Measurements from ENCODE around the gene CRAMP1.

Gene CRAMP1

DNA sequence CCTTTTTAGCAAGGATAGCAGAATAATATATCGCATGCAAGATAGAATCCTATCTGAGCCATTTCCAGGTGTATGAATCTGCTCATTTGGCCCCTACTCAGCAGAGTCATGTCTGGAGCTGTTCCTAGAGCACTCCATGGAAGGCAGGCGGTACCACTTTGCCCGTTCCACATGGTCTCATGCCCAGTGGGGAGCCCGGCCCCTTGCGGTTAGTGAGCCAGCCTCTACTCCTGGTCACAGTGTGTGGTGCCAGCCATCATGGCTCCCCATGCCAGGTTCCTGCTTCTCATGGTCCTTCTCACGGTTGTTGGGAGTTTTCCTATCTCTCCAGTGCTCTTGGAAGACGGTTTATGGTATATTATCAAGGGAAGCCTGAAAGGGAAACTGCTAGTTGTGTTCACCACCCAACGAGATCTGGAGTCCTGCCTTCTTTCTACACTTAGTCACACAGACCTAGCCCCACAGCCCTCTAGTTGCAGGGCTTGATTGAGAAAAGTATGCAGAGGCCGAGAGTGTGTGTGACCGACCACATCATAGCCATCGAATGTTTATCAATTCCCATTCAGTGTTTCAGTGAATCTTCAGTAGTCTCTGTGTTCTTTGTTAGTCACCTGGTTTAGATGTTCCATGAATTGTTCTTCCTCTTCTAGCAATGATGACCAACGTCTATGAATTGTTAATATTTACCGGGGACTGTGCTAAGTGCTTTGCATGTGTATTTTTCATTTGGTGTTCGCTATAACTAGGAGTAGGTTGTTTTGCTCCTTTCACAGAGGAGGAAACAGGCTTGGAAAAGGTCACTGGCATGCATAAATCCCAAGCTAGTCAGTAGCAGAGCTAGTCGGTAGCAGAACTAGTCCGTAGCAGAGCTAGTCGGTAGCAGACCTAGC lies 75.5 kb downstream of the CRAMP1 start:
- DNase-seq (ENCODE audit: low spot score), result no peak

GRCh38 chr16:1688807-1689560 lies 76.8 kb downstream of the CRAMP1 start:
- DNase-seq (ENCODE audit: low spot score), result no peak

- DNase-seq (ENCODE audit: low spot score), result no peak
Measured at GRCh38 chr16:1689853-1690252, 77.7 kb downstream of the CRAMP1 start.

DNA sequence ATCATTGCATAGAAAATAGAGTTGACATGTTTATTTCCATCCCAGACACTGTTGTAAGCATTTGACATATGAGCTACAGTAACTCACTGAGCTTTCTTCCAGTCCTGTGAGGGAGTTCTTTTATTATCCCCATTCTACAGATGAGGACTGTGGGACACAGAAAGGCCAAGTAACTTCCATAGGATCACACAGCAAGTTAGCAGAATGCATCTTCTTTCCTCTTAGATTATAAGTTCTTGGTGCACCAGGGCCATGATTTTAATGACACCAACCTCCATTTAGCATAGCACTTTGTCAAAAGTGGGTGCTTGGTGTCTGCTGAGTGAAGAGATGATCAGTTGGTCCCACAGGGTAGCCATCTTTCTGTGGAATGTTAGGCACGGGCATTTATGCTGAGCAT lies 78.7 kb downstream of the CRAMP1 start:
- DNase-seq (ENCODE audit: low spot score), result no peak

DNA sequence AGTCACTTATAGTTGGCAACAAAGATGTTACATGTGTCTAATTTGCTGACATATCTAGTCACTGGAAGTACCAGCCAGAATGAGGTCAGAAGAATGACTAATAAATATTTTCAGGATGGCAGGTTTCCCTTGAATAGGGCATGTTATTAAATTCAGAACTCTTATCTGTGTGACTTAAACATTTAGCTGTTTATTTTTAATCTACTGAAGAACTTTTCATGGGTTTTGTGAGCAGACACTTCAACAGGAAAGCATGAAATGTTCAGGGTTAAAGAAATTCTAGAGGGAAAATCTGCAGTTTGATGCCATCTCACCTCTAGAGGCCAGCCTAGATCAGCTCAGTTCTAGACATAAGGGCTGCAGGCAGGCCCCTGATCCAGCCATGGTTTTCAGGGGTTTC lies 79.1 kb downstream of the CRAMP1 start:
- DNase-seq (ENCODE audit: low spot score), result no peak

DNA sequence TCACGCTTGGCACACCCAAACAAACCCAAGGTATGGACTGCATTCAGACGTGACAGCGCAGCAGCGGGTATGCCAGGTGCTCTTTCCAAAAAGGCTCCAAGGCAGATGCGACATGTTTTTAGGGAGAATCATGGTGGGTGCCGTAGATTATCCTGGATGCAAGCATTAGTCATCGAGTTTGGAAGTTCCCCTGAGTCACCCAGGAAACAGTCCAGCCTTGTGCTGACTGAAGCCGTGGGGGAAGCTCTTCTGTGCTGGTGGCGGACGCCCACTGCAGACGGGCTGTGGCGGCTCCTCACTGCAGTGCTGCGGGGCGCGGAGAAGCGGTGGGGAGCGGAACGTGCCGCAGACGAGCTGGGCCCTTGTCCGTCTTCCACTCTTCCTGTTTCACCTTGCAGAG lies 79.8 kb downstream of the CRAMP1 start:
- DNase-seq (ENCODE audit: low spot score), result no peak

DNA sequence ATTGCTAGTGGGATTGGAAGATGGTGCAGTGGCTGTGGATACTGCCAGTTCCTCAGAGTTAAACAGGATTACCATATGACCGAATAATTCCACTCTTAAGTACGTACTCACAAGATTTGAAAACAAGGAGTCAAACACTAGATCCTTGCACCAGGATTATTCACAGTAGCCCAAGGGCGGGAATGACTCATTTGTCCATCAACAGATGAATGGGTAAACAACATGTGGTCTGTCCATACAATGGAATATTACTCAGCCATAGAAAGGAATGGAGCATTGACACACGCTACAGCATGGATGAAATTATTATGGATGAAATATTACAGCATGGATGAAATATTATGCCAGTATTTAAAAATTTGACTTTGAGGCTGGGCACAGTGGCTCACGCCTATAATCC lies 84.7 kb downstream of the CRAMP1 start:
- DNase-seq (ENCODE audit: low spot score), result no peak

DNA sequence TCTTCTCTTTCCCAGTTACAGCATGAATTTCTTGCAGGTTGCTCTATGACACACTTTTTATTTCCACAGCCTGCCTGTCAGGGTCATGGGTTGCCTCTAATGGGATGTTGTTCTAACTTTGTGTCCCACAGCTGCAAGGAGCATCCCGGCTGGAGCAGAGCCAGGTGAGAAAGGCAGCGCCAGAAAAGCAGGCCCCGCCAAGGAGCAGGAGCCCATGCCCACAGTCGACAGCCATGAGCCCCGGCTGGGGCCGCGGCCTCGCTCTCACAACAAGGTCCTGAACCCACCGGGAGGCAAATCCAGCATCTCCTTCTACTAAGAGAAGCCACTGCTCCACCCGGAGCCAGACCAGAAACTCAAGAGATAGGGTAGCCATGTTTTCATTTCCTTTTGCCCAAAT lies 86.5 kb downstream of the CRAMP1 start:
- DNase-seq (ENCODE audit: low spot score), result no peak

DNA sequence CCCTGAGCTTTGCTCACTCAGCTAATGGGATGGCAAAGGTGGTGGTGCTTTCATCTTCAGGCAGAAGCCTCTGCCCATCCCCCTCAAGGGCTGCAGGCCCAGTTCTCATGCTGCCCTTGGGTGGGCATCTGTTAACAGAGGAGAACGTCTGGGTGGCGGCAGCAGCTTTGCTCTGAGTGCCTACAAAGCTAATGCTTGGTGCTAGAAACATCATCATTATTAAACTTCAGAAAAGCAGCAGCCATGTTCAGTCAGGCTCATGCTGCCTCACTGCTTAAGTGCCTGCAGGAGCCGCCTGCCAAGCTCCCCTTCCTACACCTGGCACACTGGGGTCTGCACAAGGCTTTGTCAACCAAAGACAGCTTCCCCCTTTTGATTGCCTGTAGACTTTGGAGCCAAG lies 88.1 kb downstream of the CRAMP1 start:
- DNase-seq (ENCODE audit: low spot score), result no peak

GRCh38 chr16:1701216-1701878 lies 89.2 kb downstream of the CRAMP1 start:
- no peak for DNase-seq (ENCODE audit: low spot score)

- peak; percentile 27 for DNase-seq (ENCODE audit: low spot score)
Measured at GRCh38 chr16:1705324-1705687, 93.1 kb downstream of the CRAMP1 start.

DNA sequence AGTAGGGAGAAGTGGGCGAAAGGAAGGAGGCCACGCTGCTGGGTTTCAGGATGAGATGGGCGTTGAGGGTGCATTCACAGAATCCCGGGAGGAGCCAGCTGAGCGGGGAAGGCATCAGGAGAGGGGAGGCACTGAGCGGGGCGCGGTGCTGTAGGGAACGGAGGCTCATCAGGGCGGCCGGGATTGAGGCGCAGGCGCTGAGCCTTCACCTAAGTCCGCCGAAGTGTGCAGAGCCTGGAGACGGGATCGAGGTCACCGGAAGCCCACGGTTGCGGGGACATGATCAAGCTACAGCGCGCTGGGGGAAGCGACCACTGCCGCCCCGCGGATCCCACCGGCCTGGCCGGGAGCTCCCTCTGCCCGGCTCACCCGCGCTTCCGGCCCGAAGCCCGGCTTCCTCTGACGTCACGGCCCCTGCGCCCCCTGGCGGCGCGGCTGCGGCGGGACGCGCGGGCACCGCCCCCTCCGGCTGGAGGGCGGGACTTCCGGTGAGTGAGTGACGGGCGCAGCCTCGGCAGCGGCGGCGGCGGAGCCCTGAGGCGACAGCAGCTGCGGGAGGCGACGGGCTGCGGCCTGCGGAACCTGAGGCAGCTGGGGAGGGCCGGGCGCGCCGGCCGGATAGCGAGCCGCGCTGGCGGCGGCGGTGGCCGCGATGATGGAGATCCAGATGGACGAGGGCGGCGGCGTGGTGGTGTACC lies 93.7 kb downstream of the CRAMP1 start, which contains the start of gene MAPK8IP3:
Gene MAPK8IP3, plus strand, starts transcription at position 508 of the 698 bp plus-strand sequence. Its CDS starts 145 bp downstream, at position 653.
- DNase-seq (ENCODE audit: low spot score), result peak; percentile 94

DNA sequence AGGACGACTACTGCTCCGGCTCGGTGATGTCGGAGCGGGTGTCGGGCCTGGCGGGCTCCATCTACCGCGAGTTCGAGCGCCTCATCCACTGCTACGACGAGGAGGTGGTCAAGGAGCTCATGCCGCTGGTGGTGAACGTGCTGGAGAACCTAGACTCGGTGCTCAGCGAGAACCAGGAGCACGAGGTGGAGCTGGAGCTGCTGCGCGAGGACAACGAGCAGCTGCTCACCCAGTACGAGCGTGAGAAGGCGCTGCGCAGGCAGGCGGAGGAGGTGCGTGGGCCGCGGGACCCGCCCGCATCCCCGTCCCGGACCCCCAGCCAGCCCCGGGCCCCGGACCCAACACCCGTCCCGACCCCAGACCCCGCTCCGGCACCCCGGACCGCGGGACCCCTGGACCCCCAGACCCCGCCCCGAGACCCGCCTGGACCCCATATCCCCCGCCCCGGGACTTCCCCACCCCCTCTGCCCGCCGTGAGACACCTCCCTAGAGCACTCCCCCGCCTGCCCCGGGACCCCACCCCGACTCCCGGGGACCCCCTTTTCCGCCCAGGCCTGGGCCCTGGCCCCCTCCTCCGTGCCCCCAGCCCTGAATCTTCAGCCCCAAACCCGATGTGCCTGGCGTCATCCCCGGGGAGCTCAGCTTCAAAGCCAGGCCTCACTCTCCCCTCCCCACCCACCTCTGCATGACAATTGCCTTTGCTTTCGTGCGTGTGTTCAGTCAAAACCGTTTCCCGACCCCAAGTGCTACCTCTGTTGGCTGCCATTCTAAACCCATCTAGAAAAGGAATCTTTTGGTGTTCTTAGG lies 94.4 kb downstream of the CRAMP1 start:
- DNase-seq (ENCODE audit: low spot score), result peak; percentile 16

GRCh38 chr16:1707193-1707790 lies 95.1 kb downstream of the CRAMP1 start:
- peak; percentile 21 for DNase-seq (ENCODE audit: low spot score)

DNA sequence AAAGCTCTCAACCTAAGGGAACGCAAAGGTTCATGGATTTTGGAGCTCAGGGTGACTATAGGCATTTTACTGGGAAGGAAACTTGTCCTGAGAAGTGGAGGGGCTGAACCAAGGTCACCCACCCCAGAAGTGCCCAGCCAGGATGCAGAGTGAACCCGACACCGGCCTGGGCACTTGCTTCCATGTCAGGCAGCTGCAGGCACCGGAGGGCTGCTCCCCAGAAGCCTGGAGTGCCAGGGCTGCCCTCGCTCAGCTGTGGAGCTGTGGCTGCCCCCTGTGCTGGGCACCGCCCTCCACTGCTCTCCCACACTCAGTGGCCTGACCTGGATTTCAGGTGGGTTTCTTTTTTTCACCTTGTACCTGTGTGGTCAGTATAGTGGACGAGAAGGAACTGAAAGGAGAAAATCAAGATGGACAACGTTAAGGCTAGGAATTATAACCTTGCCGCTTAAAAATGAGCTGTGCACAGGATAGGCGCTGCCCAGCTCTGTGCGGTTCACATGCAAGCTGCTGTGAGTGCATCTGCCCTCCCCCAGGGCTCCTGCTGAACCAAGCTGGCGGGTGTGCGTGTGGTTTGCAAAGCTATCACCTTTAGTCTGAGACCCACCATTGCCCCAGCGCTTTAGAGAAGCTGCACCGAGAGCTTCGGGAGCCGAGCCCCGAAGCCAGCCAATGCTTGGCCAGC lies 96.1 kb downstream of the CRAMP1 start:
- DNase-seq (ENCODE audit: low spot score), result no peak

GRCh38 chr16:1708768-1709180 lies 96.6 kb downstream of the CRAMP1 start:
- no peak for DNase-seq (ENCODE audit: low spot score)

DNA sequence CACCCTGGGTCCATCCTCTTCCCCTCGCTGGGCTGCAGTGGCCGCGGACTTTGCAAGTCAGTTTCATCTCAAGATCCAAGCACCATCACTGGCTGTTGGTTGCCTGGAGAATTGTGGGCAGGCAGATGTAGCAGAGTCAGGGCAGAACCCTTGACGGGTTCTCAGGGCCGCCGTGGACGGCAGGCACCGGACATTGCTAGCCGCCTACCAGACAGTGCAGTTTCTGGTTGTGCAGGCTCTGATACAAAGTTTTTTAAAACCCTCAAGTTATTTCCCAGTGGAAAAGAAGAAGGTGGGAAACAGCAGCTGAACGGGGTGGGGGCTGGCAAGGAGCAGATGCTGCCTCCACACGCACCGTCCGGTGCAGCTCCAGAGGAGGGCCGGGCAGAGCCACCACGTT lies 97.2 kb downstream of the CRAMP1 start:
- no peak for DNase-seq (ENCODE audit: low spot score)

DNA sequence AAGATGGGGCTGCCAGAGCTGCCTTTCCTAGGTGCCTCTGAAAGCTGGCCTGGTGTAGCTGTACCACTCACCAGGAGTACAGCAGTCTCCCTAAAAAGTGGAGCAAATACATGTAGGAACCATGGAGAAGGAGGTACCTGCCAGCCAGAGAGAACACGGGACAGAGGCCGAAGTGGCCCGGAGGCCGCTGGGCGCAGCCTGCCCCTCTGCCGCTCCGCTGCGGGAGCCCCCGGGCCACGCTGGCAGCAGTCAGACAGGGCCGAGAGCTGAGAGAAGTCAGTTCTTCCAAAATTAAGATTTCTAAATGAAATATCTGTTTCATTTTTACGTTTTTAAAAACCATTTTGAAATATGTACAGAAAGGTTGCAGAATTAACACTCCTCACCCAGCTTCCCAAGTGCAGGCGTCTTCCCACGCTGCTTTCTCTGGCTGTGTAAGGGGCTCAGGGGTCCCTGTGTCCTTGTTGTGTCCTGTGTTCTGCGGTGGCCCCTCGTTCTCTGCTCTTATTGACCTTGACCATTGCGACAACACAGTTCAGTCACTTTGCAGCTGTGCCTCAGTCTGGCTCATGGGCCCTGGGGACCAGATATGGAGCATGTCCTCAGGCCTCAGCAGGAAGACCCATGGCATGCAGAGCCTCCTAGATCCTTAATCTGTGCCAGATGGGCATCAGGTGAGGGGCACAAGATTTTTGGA lies 98.8 kb downstream of the CRAMP1 start:
- DNase-seq (ENCODE audit: low spot score), result no peak

- DNase-seq (ENCODE audit: low spot score), result no peak
Measured at GRCh38 chr16:1712791-1713261, 100.7 kb downstream of the CRAMP1 start.

Measured in activated CD4-positive, alpha-beta T cell treated with anti-CD3 and anti-CD28 coated beads, Interleukin-2, Interleukin-4, amounts not matched to agents 100 ng/mL and 50 ng/mL, durations not matched to agents 16 hours and 8 hours (primary cell).